OCI-LY7 (cell line): Measurements from ENCODE around the gene C9orf153.

ENCODE experiments used
- EZH2phosphoT487 ChIP-seq: fragments of 200-600 bp; sonication (generic); IDR thresholded peaks from 2 replicates; pipeline ENCODE4 v1.6.1; 2018; ENCODE audit warnings: low read depth, borderline replicate concordance, mild to moderate bottlenecking, mixed run types, antibody characterized with exemption, low read length, moderate library complexity, mixed read lengths
- TF ChIP-seq, protein P1 (sequence below): fragments of 200-600 bp; sonication (generic); conservative IDR thresholded peaks from 2 replicates; pipeline ENCODE4 v1.5.1; 2014; ENCODE audit warnings: mild to moderate bottlenecking, antibody characterized with exemption, low read length, moderate library complexity, mixed read lengths

DNA sequence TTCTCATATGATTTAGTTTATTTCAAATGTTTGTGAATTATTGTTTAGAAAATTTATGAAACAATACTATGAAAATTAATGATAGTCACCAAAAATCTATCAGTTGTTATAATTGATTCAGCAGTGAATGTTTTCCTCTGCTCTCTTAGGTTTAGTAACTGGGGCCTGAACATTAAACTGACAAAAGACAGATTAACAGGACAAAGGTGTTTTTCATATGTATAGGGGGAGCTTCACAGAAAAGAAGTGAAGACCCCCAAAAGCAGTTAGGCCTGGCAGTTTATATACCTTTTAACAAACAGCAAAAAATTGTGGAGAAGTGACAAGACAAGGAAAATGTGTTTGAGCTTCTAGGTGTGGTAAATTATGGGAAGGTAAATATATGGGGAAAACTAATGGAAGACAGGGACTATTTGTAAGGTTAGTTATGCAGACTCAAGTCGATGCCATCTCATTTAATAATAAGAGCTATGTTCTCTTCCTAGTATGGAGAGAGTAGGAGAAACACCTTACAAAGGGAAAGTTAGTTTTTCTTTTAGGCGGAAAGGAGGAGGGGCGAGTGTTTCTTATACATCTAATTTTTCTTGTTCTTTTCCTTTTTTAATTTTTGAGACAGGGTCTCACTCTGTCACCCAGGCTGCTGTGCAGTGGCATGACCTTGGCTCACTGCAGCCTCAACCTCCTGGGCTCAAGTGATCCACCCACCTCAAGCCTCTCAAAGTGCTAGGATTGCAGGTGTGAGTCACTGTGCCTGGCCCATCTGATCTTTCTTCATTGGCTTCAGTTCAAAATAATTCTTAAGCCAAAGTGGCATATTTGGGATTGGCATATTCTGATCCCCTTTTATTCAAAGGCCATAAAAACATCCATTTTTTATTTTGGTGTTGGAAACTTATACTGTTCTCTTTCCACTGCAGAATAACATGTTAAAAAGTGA lies 77.8 kb downstream of the C9orf153 start:
- TF ChIP-seq, protein P1, sequence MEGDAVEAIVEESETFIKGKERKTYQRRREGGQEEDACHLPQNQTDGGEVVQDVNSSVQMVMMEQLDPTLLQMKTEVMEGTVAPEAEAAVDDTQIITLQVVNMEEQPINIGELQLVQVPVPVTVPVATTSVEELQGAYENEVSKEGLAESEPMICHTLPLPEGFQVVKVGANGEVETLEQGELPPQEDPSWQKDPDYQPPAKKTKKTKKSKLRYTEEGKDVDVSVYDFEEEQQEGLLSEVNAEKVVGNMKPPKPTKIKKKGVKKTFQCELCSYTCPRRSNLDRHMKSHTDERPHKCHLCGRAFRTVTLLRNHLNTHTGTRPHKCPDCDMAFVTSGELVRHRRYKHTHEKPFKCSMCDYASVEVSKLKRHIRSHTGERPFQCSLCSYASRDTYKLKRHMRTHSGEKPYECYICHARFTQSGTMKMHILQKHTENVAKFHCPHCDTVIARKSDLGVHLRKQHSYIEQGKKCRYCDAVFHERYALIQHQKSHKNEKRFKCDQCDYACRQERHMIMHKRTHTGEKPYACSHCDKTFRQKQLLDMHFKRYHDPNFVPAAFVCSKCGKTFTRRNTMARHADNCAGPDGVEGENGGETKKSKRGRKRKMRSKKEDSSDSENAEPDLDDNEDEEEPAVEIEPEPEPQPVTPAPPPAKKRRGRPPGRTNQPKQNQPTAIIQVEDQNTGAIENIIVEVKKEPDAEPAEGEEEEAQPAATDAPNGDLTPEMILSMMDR: no peak
- no peak for TF ChIP-seq EZH2phosphoT487
